ENCODE results near the gene ZG16.
"Not testable (repeated sequence)": the region's sequence is repeated elsewhere in the genome, so short reads cannot be mapped to it uniquely, and the experiment has no call there.

Gene ZG16

DNA sequence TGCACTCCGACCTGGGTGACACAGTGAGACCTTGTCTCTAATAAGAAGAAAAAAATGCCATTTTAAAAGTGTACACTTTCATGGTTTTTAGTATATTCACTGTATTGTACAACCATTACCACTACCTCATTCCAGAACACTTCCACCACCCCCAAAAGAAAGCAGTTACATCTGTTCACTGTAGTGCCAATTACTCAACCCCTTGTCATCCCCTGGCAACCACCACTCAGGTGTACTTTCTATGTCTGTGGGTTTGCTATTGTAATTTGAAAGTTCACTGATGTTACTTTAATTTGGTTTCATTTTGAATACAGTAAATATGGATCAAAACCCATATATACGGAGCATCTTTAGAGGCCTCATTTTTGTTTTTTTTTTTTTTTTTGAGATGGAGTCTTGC lies 6.1 kb downstream of the ZG16 start:
- no peak overlapping the region for H3K9ac ChIP-seq (ENCODE audit: low read length)
- TF ChIP-seq, protein P1, sequence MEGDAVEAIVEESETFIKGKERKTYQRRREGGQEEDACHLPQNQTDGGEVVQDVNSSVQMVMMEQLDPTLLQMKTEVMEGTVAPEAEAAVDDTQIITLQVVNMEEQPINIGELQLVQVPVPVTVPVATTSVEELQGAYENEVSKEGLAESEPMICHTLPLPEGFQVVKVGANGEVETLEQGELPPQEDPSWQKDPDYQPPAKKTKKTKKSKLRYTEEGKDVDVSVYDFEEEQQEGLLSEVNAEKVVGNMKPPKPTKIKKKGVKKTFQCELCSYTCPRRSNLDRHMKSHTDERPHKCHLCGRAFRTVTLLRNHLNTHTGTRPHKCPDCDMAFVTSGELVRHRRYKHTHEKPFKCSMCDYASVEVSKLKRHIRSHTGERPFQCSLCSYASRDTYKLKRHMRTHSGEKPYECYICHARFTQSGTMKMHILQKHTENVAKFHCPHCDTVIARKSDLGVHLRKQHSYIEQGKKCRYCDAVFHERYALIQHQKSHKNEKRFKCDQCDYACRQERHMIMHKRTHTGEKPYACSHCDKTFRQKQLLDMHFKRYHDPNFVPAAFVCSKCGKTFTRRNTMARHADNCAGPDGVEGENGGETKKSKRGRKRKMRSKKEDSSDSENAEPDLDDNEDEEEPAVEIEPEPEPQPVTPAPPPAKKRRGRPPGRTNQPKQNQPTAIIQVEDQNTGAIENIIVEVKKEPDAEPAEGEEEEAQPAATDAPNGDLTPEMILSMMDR (IDR thresholded peaks at IDR 0.05; ENCODE audit: low read length) = no peak
- no peak for TF ChIP-seq EZH2 (IDR thresholded peaks at IDR 0.05; ENCODE audit: borderline replicate concordance, low read length)

DNA sequence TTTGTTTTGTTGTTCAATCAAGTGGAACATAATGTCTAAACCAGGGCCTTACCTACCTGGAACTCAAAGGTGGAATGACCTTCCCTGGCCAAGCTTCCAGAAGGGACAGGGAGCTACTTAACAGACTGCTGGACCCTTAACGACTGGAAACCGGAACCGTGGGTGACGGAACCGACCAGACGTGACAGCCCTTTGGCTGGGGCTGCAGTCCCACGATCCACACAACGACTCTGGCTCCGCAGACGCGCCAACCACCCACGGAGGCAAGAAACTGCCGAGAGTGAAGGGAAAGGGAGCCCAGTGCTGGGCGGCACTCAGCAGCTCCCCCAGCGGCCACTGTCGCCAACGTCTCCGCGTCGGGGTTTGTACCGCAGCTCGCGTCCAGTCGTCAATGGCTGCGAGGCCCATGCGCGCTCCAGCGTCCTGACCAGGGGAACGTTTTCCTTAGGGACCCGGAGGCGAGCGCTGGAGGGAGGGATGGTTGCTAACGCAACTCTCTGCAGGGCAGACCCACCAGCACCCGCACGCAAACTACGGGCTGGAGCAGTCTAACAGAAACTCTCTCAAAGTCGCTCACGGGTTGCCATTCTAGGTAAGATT lies 6.9 kb downstream of the ZG16 start:
- no peak for TF ChIP-seq EZH2 (IDR thresholded peaks at IDR 0.05; ENCODE audit: borderline replicate concordance, low read length)
- TF ChIP-seq, protein P1 (IDR thresholded peaks at IDR 0.05; ENCODE audit: low read length) = peak; percentile 86
- Histone ChIP-seq H2AFZ (ENCODE audit: low read length) (0 out of 2 replicates have a peak overlapping the region, but pooled peaks have one; percentile 27), H3K9ac (ENCODE audit: low read length) (peak overlapping the region; percentile 46; the same call in 1 of the 2 replicates)

More for the DNA sequence above, 6.1 kb downstream of the ZG16 start:
- no peaks in the 10 kb centered on the region for H4K20me1 ChIP-seq (ENCODE audit: insufficient read depth, low read length)
- no peak overlapping the region for H3K4me2 ChIP-seq (ENCODE audit: low read length)
- no peaks in the 10 kb centered on the region for H3K9me2 ChIP-seq (ENCODE audit: low read depth, low read length)
- H3K9me3 ChIP-seq (ENCODE audit: low read length) = no peaks in the 10 kb centered on the region
- no peak overlapping the region for H3K27ac ChIP-seq (ENCODE audit: low read depth, low read length, poor library complexity, severe bottlenecking)
- H3K79me2 ChIP-seq (ENCODE audit: insufficient read depth, low read length) = no peaks in the 10 kb centered on the region
- no peak overlapping the region for H3K4me3 ChIP-seq (ENCODE audit: low read depth, low read length, poor library complexity, severe bottlenecking)
- H3K27me3 ChIP-seq (ENCODE audit: insufficient read depth, low read length) = 0 out of 2 replicates have a peak, but pooled peaks cover 11% of the 10 kb centered on the region
- no peaks in the 10 kb centered on the region for H3K36me3 ChIP-seq (ENCODE audit: insufficient read depth, low read length)
- H3F3A ChIP-seq (ENCODE audit: insufficient read depth, low read length) = no peaks in the 10 kb centered on the region
- H3K4me1 ChIP-seq (ENCODE audit: insufficient read depth, low read length, severe bottlenecking) = peaks cover 11% of the 10 kb centered on the region
- H2AFZ ChIP-seq (ENCODE audit: low read length) = no peak overlapping the region

DNA sequence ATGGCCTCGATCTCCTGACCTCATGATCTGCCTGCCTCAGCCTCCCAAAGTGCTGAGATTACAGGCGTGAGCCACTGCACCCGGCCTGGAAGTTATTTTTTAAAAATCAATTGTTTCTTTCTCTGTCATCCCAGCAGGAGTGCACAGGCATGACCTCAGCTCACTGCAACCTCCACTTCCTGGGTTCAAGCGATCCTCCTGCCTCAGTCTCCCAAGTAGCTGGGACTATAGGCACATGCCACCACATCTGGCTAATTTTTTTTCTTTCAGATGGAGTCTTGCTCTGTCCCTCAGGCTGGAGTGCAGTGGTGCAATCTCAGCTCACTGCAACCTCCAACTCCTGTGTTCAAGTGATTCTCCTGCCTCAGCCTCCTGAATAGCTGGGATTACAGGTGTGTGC lies 9.1 kb downstream of the ZG16 start:
- not testable (repeated sequence) for H3K9me3 ChIP-seq (ENCODE audit: low read length); H3F3A ChIP-seq (ENCODE audit: insufficient read depth, low read length); H3K27me3 ChIP-seq (ENCODE audit: insufficient read depth, low read length); H2AFZ ChIP-seq (ENCODE audit: low read length); H3K9me2 ChIP-seq (ENCODE audit: low read depth, low read length); H3K36me3 ChIP-seq (ENCODE audit: insufficient read depth, low read length); H3K4me2 ChIP-seq (ENCODE audit: low read length); H3K4me3 ChIP-seq (ENCODE audit: low read depth, low read length, poor library complexity, severe bottlenecking); H4K20me1 ChIP-seq (ENCODE audit: insufficient read depth, low read length); H3K9ac ChIP-seq (ENCODE audit: low read length); H3K27ac ChIP-seq (ENCODE audit: low read depth, low read length, poor library complexity, severe bottlenecking)
- Histone ChIP-seq H3K79me2 (ENCODE audit: insufficient read depth, low read length) (peaks cover 14% of the 10 kb centered on the region), H3K4me1 (ENCODE audit: insufficient read depth, low read length, severe bottlenecking) (peaks cover 28% of the 10 kb centered on the region)

More for the DNA sequence above, 6.9 kb downstream of the ZG16 start:
- no peaks in the 10 kb centered on the region for H3F3A ChIP-seq (ENCODE audit: insufficient read depth, low read length)
- no peaks in the 10 kb centered on the region for H3K79me2 ChIP-seq (ENCODE audit: insufficient read depth, low read length)
- H3K4me2 ChIP-seq (ENCODE audit: low read length) = peak overlapping the region; percentile 80
- no peaks in the 10 kb centered on the region for H3K36me3 ChIP-seq (ENCODE audit: insufficient read depth, low read length)
- no peaks in the 10 kb centered on the region for H4K20me1 ChIP-seq (ENCODE audit: insufficient read depth, low read length)
- peak overlapping the region; percentile 53 for H3K4me3 ChIP-seq (ENCODE audit: low read depth, low read length, poor library complexity, severe bottlenecking)
- H3K27me3 ChIP-seq (ENCODE audit: insufficient read depth, low read length) = 0 out of 2 replicates have a peak, but pooled peaks cover 11% of the 10 kb centered on the region
- no peaks in the 10 kb centered on the region for H3K9me3 ChIP-seq (ENCODE audit: low read length)
- H3K4me1 ChIP-seq (ENCODE audit: insufficient read depth, low read length, severe bottlenecking) = peaks cover 18% of the 10 kb centered on the region
- no peak overlapping the region for H3K27ac ChIP-seq (ENCODE audit: low read depth, low read length, poor library complexity, severe bottlenecking)
- H3K9me2 ChIP-seq (ENCODE audit: low read depth, low read length) = no peaks in the 10 kb centered on the region

DNA sequence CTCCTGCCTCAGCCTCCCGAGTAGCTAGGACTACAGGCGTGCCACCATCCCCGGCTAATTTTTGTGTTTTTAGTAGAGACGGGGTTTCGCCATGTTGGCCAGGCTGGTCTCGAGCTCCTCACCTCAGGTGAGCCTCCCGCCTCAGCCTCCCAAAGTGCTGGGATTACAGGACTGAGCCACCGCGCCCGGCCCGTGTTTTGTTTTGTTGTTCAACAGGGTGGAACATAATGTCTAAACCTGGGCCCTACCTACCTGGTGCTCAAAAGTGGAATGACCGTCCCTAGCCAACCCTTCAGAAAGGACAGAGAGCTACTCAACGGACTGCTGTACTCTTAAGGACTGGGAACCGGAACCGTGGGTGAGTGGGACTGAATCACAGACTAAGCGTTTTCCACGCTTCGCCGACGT lies 11.7 kb downstream of the ZG16 start:
- Histone ChIP-seq H3K79me2 (ENCODE audit: insufficient read depth, low read length) (peaks cover 41% of the 10 kb centered on the region), H3K9me3 (ENCODE audit: low read length) (no peaks in the 10 kb centered on the region), H3K4me3 (ENCODE audit: low read depth, low read length, poor library complexity, severe bottlenecking) (peak overlapping the region; percentile 97), H3K27me3 (ENCODE audit: insufficient read depth, low read length) (no peaks in the 10 kb centered on the region), H2AFZ (ENCODE audit: low read length) (no peak overlapping the region), H3K9ac (ENCODE audit: low read length) (peak overlapping the region; percentile 85), H3K4me1 (ENCODE audit: insufficient read depth, low read length, severe bottlenecking) (peaks cover 45% of the 10 kb centered on the region), H3K36me3 (ENCODE audit: insufficient read depth, low read length) (peaks cover 31% of the 10 kb centered on the region), H3F3A (ENCODE audit: insufficient read depth, low read length) (no peaks in the 10 kb centered on the region), H3K9me2 (ENCODE audit: low read depth, low read length) (no peaks in the 10 kb centered on the region), H3K27ac (ENCODE audit: low read depth, low read length, poor library complexity, severe bottlenecking) (peak overlapping the region; percentile 68), H3K4me2 (ENCODE audit: low read length) (peak overlapping the region; percentile 84), H4K20me1 (ENCODE audit: insufficient read depth, low read length) (no peaks in the 10 kb centered on the region)
- TF ChIP-seq, protein P1 (IDR thresholded peaks at IDR 0.05; ENCODE audit: low read length) = no peak
- TF ChIP-seq EZH2 (IDR thresholded peaks at IDR 0.05; ENCODE audit: borderline replicate concordance, low read length) = no peak

Data from OCI-LY1 (cell line).